DND-41 (cell line): ENCODE data around the gene NUAK2.
"Not testable (repeated sequence)": the region's sequence is repeated elsewhere in the genome, so short reads cannot be mapped to it uniquely, and the experiment has no call there.

Experiments used
- ATAC-seq: fragments of 200-7000 bp; cut with Tn5 transposase; 3 replicates; pipeline ENCODE4 v1.9.1; 2021; ENCODE audit warnings: low read depth; ENCODE audit not compliant: insufficient read depth
- DNase-seq: peaks from one replicate; pipeline ENCODE4 v3.0.0-alpha.2; 2020
- H2AFZ ChIP-seq: 2 replicates; pipeline ENCODE4 v1.6.0; 2012; ENCODE audit warnings: low read depth, low read length
- H3K27ac ChIP-seq: 2 replicates; pipeline ENCODE4 v1.5.1; 2012; ENCODE audit warnings: low read length, inconsistent platforms
- H3K27me3 ChIP-seq: fragments of 200-600 bp; sonication (generic); 2 replicates; pipeline ENCODE4 v1.6.0; 2012; ENCODE audit warnings: low read length, mild to moderate bottlenecking, inconsistent platforms; ENCODE audit not compliant: insufficient read depth, poor library complexity
- H3K36me3 ChIP-seq: 2 replicates; pipeline ENCODE4 v1.5.1; 2012; ENCODE audit warnings: low read length, inconsistent platforms; ENCODE audit not compliant: insufficient read depth
- H3K4me1 ChIP-seq: 2 replicates; pipeline ENCODE4 v1.5.1; 2012; ENCODE audit warnings: mild to moderate bottlenecking, low read length; ENCODE audit not compliant: insufficient read depth
- H3K4me2 ChIP-seq: 2 replicates; pipeline ENCODE4 v1.6.0; 2012; ENCODE audit warnings: mild to moderate bottlenecking, moderate library complexity, low read length, inconsistent platforms; ENCODE audit not compliant: insufficient read depth
- H3K4me3 ChIP-seq, 2 experiments: fragments of 200-600 bp in 1 of 2; shearing (Covaris generic) in 1 of 2; 2 replicates each; pipeline ENCODE4 v1.5.1; 2012 to 2016; ENCODE audit warnings: inconsistent platforms in 2 of 2, low read length in 2 of 2, mild to moderate bottlenecking in 2 of 2, low read depth in 1 of 2, moderate library complexity in 1 of 2
- H3K79me2 ChIP-seq: 2 replicates; pipeline ENCODE4 v1.6.0; 2012; ENCODE audit warnings: low read length, inconsistent platforms; ENCODE audit not compliant: insufficient read depth
- H3K9ac ChIP-seq: 2 replicates; pipeline ENCODE4 v1.6.0; 2012; ENCODE audit warnings: low read depth, mild to moderate bottlenecking, inconsistent platforms, low read length, moderate library complexity
- H3K9me3 ChIP-seq: 2 replicates; pipeline ENCODE4 v1.5.1; 2012; ENCODE audit warnings: low read length, moderate library complexity, mild to moderate bottlenecking, inconsistent platforms; ENCODE audit not compliant: insufficient read depth, severe bottlenecking
- H4K20me1 ChIP-seq: 2 replicates; pipeline ENCODE4 v1.6.0; 2012; ENCODE audit warnings: low read length; ENCODE audit not compliant: insufficient read depth
- EZH2 ChIP-seq: IDR thresholded peaks from 3 replicates; pipeline ENCODE4 v1.6.1; 2012; ENCODE audit warnings: borderline replicate concordance, low read depth, mild to moderate bottlenecking, moderate library complexity, low read length, inconsistent platforms; ENCODE audit not compliant: severe bottlenecking
- TF ChIP-seq, protein P1 (sequence below): IDR thresholded peaks from 2 replicates; pipeline ENCODE4 v1.5.1; 2012; ENCODE audit warnings: borderline replicate concordance, low read length, moderate library complexity, mild to moderate bottlenecking; ENCODE audit not compliant: poor library complexity, severe bottlenecking; ENCODE audit errors: extremely low read depth

NUAK2 gene

DNA sequence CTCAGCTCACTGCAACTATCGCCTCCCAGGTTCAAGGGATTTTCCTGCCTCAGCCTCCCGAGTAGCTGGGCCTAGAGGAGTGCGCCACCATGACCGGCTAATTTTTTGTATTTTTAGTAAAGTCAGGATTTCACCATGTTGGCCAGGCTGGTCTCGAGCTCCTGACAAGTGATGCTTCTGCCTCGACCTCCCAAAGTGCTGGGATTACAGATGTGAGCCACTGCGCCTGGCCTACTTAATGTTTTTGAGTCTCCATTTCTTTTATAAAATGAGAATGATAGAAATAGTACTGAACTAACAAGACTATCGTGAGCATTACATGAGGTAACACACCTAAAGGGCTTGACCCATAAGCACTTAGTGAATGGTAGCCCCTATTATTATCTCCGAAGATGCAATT lies 21.4 kb downstream of the NUAK2 start:
- Histone ChIP-seq H3K4me2 (no peak overlapping the region), H3K4me3 (no peak overlapping the region), H3K79me2 (no peaks in the 10 kb centered on the region), H3K4me1 (no peaks in the 10 kb centered on the region), H3K27me3 (peaks cover 22% of the 10 kb centered on the region), H4K20me1 (peaks cover 12% of the 10 kb centered on the region; the same call in 1 of the 2 replicates), H3K36me3 (no peaks in the 10 kb centered on the region), H3K9ac (no peak overlapping the region), H3K9me3 (no peaks in the 10 kb centered on the region), H3K27ac (no peak overlapping the region), H2AFZ (no peak overlapping the region)
- DNase-seq (no peak), ATAC-seq (no peak)
- TF ChIP-seq, protein P1, sequence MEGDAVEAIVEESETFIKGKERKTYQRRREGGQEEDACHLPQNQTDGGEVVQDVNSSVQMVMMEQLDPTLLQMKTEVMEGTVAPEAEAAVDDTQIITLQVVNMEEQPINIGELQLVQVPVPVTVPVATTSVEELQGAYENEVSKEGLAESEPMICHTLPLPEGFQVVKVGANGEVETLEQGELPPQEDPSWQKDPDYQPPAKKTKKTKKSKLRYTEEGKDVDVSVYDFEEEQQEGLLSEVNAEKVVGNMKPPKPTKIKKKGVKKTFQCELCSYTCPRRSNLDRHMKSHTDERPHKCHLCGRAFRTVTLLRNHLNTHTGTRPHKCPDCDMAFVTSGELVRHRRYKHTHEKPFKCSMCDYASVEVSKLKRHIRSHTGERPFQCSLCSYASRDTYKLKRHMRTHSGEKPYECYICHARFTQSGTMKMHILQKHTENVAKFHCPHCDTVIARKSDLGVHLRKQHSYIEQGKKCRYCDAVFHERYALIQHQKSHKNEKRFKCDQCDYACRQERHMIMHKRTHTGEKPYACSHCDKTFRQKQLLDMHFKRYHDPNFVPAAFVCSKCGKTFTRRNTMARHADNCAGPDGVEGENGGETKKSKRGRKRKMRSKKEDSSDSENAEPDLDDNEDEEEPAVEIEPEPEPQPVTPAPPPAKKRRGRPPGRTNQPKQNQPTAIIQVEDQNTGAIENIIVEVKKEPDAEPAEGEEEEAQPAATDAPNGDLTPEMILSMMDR = no peak
- no peak for TF ChIP-seq EZH2

DNA sequence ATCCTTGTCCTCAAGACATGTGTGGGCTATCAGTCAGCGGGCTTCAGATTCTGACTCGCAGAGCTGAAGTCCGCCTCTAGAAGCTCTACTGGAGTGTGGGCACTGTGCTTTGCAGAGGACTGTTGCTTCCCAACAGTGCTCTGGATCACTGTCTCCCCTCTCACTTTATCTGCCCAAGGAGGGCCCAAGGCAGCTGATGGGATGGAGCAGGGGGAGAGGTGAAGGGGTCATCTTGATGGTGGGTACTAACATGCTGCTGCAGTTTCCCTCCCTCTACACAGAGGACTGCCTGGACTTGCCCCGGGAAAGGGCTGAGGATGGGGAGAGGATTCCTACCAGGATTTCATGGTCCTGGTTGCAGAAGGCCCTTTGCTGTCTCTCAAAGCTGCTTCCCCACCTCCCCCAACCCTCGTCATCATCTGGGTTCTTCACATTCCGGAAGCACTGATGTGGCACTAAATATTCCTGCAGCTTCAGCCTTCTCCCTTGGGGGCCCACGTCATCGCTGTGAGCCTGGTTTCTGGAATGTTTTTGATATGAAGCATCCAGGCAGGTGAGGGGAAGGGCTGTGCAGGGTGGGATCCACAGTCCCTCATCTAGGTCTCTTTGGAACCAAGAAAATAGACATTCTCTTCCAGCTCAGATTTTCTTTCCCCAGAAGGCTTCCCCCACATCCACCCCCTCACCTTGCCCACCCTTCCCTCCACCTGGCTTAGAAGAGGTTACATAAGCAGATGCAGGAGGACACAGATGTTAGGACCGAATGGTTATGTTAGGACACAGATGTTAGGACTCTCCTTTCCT lies 23.2 kb downstream of the NUAK2 start:
- no peak overlapping the region for H2AFZ ChIP-seq
- no peak overlapping the region for H3K4me3 ChIP-seq
- H3K79me2 ChIP-seq = no peaks in the 10 kb centered on the region
- H3K27ac ChIP-seq = no peak overlapping the region
- H3K27me3 ChIP-seq = peaks cover 33% of the 10 kb centered on the region
- TF ChIP-seq, protein P1 = no peak
- no peak for TF ChIP-seq EZH2
- no peaks in the 10 kb centered on the region for H3K4me1 ChIP-seq
- no peak for ATAC-seq
- peaks cover 16% of the 10 kb centered on the region for H4K20me1 ChIP-seq
- no peak for DNase-seq
- no peaks in the 10 kb centered on the region for H3K36me3 ChIP-seq
- H3K4me2 ChIP-seq = no peak overlapping the region
- H3K9me3 ChIP-seq = no peaks in the 10 kb centered on the region
- no peak overlapping the region for H3K9ac ChIP-seq

DNA sequence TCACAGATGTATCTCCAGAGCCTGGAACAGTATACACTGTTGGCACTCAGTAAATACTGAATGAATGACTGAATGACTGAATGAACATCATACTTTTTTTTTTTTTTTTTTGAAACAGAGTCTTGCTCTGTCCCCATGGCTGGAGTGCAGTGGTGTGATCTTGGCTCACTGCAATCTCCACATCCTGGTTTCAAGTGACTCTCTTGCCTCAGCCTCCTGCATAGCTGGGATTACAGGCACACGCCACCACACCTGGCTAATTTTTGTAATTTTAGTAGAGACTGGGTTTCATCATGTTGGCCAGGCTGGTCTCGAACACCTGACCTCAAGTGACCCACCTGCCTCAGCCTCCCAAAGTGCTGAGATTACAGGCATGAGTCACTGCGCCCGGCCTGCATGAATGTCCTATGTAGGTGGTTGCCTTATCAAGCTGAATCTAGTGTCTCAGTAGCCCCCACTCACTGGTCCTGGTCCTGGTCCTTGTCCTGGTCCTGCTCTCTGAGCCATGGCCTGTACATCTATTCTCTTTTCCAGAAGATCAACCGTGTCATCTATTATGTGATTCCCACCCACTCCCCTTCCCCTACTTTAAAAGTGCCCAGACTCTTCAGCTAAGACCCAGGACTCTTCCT lies 23.9 kb downstream of the NUAK2 start:
- not testable (repeated sequence) for H3K4me3 ChIP-seq, H3K9ac ChIP-seq, H2AFZ ChIP-seq, H3K4me2 ChIP-seq, H3K36me3 ChIP-seq, H3K27ac ChIP-seq, DNase-seq, H3K79me2 ChIP-seq, ATAC-seq, H3K4me1 ChIP-seq, H3K9me3 ChIP-seq
- Histone ChIP-seq H3K27me3 (peaks cover 33% of the 10 kb centered on the region), H4K20me1 (peaks cover 12% of the 10 kb centered on the region)

DNA sequence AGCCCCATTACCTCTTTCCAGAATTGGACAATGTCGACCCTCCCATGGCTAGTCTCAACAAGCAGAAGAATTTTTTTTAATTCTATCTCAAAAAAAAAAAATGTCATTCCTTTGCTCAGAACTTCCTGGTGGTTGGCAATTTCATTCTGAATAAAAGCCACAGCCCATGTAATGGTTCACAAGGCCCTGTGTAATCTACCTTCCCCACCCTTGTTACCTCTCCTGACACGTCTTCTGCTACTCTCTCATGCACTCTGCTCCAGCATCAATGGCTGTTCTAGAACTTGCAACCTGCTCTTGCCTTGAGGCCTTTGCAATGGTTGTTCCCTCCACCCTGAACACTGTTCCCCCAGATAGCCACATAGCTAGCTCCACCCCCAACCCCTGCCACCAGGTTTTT lies 25.4 kb downstream of the NUAK2 start:
- Histone ChIP-seq H3K79me2 (no peaks in the 10 kb centered on the region), H3K9me3 (no peaks in the 10 kb centered on the region), H3K36me3 (no peaks in the 10 kb centered on the region), H3K27ac (no peak overlapping the region), H3K4me2 (no peak overlapping the region), H3K27me3 (peaks cover 29% of the 10 kb centered on the region), H3K4me3 (no peak overlapping the region), H2AFZ (no peak overlapping the region), H3K9ac (no peak overlapping the region), H3K4me1 (no peaks in the 10 kb centered on the region), H4K20me1 (peaks cover 17% of the 10 kb centered on the region)
- TF ChIP-seq, protein P1 = no peak
- no peak for TF ChIP-seq EZH2
- DNase-seq = no peak
- no peak for ATAC-seq
